ENCODE measurements around the gene FAM180B. TPM values are rescaled to one million over a fixed set of nuclear protein-coding genes. Genes with fewer than 3 reads are reported as not detected.
"Not testable (repeated sequence)": the region's sequence is repeated elsewhere in the genome, so short reads cannot be mapped to it uniquely, and the experiment has no call there.

FAM180B gene
- total RNA-seq, 3 donors from 2014 or later = 0.13 TPM; not detected in 2

DNA sequence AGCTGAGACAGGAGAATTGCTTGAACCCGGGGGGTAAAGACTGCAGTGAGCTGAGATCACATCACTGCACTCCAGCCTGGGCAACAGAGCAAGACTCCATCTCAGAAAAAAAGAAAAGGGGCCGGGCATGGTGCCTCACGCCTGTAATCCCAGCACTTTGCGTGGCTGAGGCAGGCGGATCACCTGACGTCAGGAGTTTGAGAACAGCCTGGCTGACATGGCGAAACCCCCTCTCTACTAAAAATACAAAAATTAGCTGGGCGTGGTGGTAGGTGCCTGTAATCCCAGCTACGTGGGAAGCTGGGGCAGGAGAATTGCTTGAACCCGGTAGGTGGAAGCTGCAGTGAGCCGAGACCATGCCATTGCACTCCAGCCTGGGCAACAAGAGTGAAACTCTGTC lies 49.9 kb downstream of the FAM180B start:
- not testable (repeated sequence) for ATAC-seq; H3K4me3 Mint-ChIP-seq; H3K27me3 Mint-ChIP-seq (ENCODE audit: low read depth); H3K9me3 Mint-ChIP-seq; DNase-seq
- Mint-ChIP-seq H3K4me1 (ENCODE audit: low read depth) (peaks cover 12% of the 10 kb centered on the region), H3K36me3 (ENCODE audit: insufficient read depth) (peaks cover 29% of the 10 kb centered on the region)

Other genes with a start within 250 kb of the FAM180B start
- gene MYBPC3, start 234.0 kb upstream of the FAM180B start, total RNA-seq = not detected
- 1 to 10 TPM in 2 of 3 donors, under 1 TPM in 1; 0.74 to 2.3 (median 1.1) TPM for gene SPI1, start 208.1 kb upstream of the FAM180B start, total RNA-seq
- gene SLC39A13, start 178.1 kb upstream of the FAM180B start, total RNA-seq = 10 to 100 TPM; 18.7 to 20.8 (median 19.5) TPM
- 100 to 1,000 TPM; 275 to 300 (median 299) TPM for gene PSMC3, start 160.2 kb upstream of the FAM180B start, total RNA-seq
- under 1 TPM; 0.46 to 0.53 (median 0.52) TPM for gene RAPSN, start 137.5 kb upstream of the FAM180B start, total RNA-seq
- gene CELF1, start 33.5 kb upstream of the FAM180B start, total RNA-seq = 100 to 1,000 TPM; 186 to 199 (median 190) TPM
- gene PTPMT1, start 21.1 kb upstream of the FAM180B start, total RNA-seq = 10 to 100 TPM; 47.1 to 54.7 (median 48.8) TPM
- gene KBTBD4, start 7.7 kb upstream of the FAM180B start, total RNA-seq = 10 to 100 TPM; 19.6 to 24.7 (median 21.5) TPM
- gene NDUFS3, start 7.6 kb upstream of the FAM180B start, total RNA-seq = 100 to 1,000 TPM; 164 to 174 (median 170) TPM
- under 1 TPM in 1 of 3 donors, not detected in 2; 0.18 TPM for gene C1QTNF4, start 7.7 kb downstream of the FAM180B start, total RNA-seq
- gene MTCH2, start 55.9 kb downstream of the FAM180B start, total RNA-seq = 100 to 1,000 TPM; 122 to 147 (median 128) TPM
- gene AGBL2, start 128.7 kb downstream of the FAM180B start, total RNA-seq = 1 to 10 TPM in 2 of 3 donors, under 1 TPM in 1; 0.83 to 2.0 (median 1.7) TPM
- gene FNBP4, start 180.7 kb downstream of the FAM180B start, total RNA-seq = 100 to 1,000 TPM; 113 to 129 (median 121) TPM